Measurements from ENCODE around the gene TMUB2. TPM values are rescaled to one million over a fixed set of nuclear protein-coding genes. Genes with fewer than 3 reads are reported as not detected.

The TMUB2 gene
- total and polyA plus RNA-seq, 2 of the 13 experiments (the other 11 are each of a cell fraction or from before 2014, with no cell fraction given), result 26.9 to 50.8 TPM

- TF ChIP-seq GZF1 (CRISPR knock-in tag; IDR thresholded peaks at IDR 0.05) (no peak), NR2F2 (IDR thresholded peaks at IDR 0.05; ENCODE audit: borderline replicate concordance, low read depth) (peak; percentile 32; the same call in 1 of the 2 replicates), ARID5B (CRISPR knock-in tag; IDR thresholded peaks at IDR 0.05) (peak; percentile 65), ZNF460 (CRISPR knock-in tag; IDR thresholded peaks at IDR 0.05; ENCODE audit: borderline replicate concordance) (peak; percentile 85; the same call in 1 of the 2 replicates), FOXA3 (CRISPR knock-in tag; IDR thresholded peaks at IDR 0.05) (peak; percentile 26; the same call in 1 of the 2 replicates), BCL6 (CRISPR knock-in tag; IDR thresholded peaks at IDR 0.05) (0 out of 2 replicates have a peak, but pooled peaks have one; percentile 36), ZNF326 (CRISPR knock-in tag; IDR thresholded peaks at IDR 0.05; ENCODE audit: borderline replicate concordance) (no peak), FOXP4 (CRISPR knock-in tag; IDR thresholded peaks at IDR 0.05) (0 out of 2 replicates have a peak, but pooled peaks have one; percentile 15), ZNF740 (CRISPR knock-in tag; IDR thresholded peaks at IDR 0.05) (no peak), ZBTB37 (CRISPR knock-in tag; IDR thresholded peaks at IDR 0.05) (no peak), ZNF354B (CRISPR knock-in tag; IDR thresholded peaks at IDR 0.05) (no peak), ZMYM4 (CRISPR knock-in tag; IDR thresholded peaks at IDR 0.05) (0 out of 2 replicates have a peak, but pooled peaks have one; percentile 49), THYN1 (CRISPR knock-in tag; IDR thresholded peaks at IDR 0.05; ENCODE audit: borderline replicate concordance, low read depth) (no peak), DNMT3B (CRISPR knock-in tag; conservative IDR thresholded peaks at IDR 0.05) (no peak), PHF21A (CRISPR knock-in tag; IDR thresholded peaks at IDR 0.05) (peak; percentile 39; the same call in 1 of the 2 replicates), ZBTB25 (CRISPR knock-in tag; IDR thresholded peaks at IDR 0.05) (no peak), CEBPG (CRISPR knock-in tag; IDR thresholded peaks at IDR 0.05) (peak; percentile 90), ZSCAN21 (CRISPR knock-in tag; IDR thresholded peaks at IDR 0.05; ENCODE audit: borderline replicate concordance) (no peak), CBX2 (IDR thresholded peaks at IDR 0.05; ENCODE audit: low read depth, low read length) (no peak), CBX2 (CRISPR knock-in tag; IDR thresholded peaks at IDR 0.05; ENCODE audit: low read depth) (no peak), ISX (CRISPR knock-in tag; conservative IDR thresholded peaks at IDR 0.05) (no peak), MYC (CRISPR knock-in tag; IDR thresholded peaks at IDR 0.05; ENCODE audit: borderline replicate concordance) (0 out of 2 replicates have a peak, but pooled peaks have one; percentile 22)
Measured at GRCh38 chr17:44184212-44184810, 2.5 kb upstream of the TMUB2 start (continued).

Data from HepG2 (cell line).